HG03039 (cell line): ENCODE measurements around the gene NADK.
"Not testable (repeated sequence)": the region's sequence is repeated elsewhere in the genome, so short reads cannot be mapped to it uniquely, and the experiment has no call there.

Experiments used
- ATAC-seq: cut with Tn5 transposase; IDR thresholded peaks from one replicate; pipeline ENCODE4 v1.9.1; 2021; ENCODE audit warnings: mild to moderate bottlenecking, moderate library complexity; ENCODE audit not compliant: unreplicated experiment

NADK gene

DNA sequence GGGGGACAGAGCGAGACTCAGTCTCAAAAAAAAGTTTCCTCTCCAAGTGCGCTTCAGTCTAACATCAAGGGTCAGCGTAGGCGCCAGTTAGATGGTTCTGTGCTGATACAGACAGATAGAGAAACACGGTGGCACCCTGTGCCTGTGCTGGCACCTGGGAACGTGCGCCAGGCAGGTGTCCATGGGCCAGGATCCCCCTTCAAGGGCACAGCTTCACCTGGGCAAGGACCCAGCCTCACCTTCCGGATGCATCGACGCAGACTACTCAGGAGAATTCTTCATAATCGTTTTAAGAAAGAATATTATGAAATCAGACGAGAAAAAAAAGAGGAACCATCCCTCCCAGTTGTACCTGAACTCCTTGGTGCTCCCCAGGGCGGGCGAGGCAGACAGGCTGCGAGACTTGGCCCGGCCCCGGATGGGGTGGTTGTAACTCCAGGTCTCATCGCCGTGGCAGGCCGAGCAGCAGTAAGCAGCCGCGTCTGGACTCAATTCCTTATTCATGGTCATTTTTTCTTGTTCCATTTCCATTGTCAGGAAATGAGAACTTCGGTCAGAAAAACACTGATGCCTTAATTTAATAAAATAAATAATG, 13.3 kb downstream of the NADK start:
- no peak for ATAC-seq

DNA sequence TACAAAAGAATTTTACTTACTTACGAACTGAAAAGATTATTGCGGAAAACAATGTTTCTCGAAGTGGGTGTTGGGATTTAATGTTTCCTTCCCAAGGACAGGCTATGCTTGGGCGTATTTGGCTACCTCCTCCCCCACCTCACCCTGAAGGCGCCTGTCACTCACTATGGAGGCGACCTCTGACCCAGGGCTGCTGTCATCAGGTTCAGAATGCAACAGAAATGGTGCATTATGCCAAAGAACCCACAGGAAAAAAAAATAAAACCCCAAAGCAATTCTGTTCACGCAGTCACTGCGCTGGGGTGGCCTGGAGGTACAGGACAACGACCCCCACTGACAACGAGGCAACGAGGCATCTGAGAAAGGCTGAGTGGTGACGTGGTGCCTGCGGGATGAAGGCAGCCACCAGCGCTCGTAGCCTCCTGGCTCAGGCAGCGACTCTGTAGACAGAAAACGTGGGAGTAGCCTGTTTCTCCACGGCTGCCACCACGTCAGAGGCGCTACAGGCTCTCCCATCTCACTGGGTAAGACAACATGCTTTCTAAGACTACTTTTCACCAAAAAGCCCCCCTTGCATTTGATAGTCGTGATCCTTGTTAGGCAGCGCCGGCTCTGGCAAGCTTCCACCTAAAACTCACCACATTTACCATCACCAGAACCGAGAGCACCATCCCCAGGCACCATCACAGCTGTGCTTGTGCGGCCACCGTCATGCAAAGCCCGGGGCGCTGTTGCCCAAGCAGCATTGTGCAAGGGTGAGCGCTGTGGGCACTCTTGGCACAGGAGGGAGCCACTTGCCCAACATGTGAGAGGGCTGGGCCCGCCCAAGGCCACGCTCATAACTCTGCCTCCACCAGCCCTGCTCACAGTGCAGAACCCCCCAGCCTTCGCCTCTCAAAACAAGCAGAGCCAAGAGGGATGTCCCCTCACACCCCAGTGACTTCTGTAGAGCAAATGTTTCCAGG, 14.3 kb downstream of the NADK start:
- ATAC-seq = no peak

DNA sequence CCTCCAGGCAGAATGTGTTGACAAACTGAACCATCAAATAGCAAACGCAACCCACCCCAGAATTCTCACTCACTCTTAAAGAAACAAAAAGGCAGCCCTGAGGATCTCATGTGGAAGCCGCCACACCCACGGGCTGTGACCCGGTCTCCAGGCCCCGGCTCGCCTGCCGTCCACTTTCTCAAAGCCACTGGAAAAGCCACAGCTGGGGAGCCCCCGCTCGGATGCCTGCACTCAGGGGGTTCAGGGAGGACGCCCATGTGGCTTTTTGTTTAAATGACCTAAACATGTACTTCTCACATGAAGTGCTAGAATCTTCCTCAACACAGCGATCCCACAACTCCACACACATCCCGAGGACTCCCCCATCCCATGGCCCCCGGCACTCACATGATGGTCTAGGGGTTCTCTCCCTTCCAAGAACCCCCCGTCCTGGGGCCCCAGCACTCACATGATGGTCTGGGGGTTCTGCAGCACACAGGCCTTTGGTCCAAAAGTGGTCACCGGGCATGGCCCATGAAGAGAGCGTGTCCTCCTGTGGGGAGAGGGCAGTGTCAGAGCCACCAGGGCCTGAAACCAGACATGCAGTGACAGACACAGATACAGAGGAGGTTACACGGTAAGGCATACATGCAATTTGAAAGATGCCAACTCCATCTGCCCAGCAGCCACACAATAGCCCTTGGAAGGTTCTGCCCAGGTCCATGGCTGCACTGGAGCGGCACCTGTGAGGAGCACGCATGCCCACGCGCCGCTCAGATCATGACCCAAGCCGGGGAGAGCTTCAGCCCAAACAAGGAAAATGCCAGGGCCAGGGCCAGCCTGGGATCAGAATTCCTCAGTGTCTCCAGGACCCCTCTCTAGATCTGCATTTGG, 16.5 kb downstream of the NADK start:
- no peak for ATAC-seq

DNA sequence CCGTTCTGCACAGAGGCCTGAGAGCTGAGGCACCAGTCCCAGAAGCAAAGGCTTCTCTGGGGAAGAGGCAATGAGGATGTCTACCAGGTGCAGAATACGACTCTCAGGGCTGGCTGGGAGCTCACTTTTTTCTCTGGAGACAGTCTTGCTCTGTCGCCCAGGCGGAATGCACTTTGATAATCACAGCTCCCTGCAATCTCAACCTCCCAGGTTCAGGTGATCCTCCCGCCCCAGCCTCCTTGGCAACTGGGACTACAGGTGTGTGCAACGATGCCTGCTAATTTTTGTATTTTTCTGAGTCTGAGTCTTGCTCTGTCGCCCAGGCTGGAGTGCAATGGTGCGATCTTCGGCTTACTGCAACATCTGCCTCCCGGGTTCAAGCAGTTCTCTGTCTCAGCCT, 17.6 kb downstream of the NADK start:
- no peak for ATAC-seq

DNA sequence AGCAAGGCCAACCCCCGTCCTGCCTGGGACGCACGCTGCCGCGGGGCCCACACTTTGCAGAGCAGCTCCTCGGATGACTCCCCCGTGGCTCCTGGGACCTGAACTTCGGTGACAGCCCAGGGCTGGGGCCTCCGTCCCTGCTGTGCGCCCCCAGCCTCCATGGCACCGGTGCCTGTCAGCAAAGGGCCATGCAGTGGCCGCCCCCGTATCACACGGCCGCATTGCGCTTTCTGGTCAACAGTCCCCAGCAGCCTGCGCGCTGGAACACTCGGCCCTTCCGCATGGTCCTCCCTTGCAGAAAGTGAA, 18.0 kb downstream of the NADK start:
- no peak for ATAC-seq

DNA sequence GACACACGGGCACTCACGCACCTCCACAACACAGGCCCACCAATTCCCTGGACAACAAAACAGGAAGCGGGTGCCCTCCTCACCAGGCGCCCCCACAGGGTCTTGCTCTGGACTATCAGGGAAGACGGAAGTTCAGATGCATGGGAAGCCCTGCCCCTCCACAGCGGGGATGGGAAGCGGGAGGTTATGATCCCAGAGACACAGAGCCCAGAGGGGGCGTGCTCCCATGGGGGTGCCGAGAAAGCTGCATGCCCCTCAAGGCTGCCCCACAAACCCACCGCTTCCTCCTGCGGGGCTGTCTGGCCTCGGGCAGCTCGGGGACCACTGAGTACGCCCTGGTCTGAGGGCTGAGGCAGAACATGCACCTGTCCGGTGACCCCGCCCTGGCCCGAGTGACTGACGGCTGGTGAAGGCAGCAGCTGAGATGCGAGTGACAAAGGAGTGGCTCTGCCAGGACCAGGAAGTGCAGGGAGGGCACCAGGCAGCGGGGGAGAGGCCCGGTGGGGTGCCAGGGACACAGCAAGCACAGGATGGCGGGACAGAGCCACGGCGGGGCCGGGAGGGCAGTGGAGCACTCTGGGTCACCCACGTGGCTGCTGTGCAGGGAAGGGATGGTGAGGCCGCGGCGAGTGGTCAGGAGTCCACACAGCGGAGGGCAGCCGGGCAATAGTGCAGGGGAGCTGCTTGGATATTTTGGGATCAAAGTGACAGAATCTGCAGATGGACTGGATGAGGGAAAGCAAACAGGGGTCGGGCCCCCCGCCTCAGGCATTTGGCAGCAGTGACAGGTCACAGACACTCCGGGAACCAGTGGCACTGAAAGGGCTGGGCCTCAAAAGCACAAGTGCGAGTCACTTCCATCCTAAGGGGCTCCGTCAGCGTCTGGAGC, 18.6 kb downstream of the NADK start:
- ATAC-seq = no peak

DNA sequence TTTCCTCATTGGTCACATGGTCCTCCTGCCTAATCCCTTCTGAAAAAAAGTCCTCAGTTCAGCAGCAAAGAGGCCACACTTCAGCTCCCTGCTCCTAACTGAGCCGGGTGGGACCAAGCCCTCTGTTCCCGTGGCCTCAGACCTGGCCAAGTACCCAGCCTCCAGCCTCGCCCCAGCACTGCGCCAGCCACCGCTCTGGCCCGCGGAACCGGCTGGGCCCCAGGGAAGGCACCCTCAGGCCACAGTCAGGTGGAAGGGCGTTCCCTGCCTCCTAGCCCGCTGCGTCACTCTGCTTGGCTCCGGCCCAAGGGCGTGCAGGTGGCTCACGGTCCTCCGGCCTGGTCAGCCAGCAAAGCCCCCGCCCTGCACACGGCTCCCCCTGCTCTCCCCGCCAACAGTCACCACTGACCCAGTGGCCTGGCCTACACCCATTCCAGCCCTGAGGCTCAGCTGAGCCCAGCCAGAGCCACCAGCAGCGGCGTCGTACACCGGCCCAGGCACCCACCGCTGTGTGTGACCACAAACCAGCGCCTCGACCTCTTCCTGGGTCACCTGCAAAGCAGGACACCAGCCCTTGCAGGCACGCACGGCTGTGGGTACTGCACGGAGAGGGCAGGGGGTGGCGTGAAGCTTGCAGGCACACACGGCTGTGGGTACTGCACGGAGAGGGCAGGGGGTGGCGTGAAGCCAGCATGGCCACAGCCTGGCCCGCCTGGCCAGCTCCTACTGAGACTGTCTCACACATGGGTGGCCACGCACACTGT, 19.4 kb downstream of the NADK start:
- ATAC-seq = no peak

DNA sequence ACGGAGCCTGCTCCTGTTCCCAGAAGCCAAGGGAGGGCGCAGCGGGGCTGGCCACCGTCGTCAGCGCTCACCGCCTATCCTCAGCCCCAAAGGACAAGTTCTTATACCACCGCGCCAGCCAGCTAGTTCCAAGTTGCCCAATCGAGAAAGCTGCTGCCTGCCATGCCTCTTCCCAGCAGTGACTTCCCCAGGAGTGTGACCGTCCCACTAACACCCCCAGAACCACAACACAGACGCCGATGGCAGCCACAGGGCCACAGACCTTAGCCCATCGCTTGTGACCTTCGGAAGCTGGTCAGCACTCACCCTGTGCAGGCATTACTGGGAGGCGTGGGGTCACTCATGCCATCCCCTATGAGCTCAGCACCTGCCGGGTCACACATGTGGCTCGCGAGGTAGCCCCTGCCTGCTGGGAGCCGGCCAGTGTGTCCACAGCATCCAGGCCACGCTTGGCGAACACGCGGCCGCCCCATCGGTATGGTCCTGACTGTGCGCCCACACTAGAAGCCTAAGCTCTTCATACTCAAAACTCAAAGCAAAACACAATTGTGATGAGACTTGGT, 20.1 kb downstream of the NADK start:
- no peak for ATAC-seq

DNA sequence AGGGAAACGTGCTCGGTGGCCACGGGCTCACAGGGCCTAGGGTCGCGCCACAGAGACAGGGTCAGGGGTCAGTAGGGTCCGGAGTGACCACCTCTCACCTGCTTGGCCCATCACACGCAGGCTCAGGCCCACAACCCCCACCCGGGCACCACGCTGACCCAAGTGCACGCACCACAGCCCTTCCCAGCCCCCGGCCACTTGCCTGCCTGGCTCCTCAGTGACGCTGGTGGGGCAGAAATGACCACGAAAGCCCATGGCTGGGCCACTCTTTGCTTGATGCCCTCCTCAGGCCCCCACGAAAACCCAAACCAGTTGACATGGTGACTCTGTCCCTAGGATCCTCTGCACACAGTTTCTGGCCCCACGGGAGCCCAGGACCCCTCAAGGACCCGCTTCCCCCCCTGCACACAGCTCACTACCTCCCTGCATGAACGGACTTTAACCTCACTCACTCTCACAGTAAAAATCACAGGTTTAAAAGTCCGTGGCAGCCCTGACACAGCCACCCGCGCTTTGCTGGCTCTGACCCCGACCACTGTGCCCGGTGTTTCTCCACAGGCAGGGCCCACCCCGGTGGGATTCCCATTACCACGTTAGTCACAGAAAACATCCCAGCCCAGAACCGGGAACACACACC, 20.7 kb downstream of the NADK start:
- ATAC-seq = no peak

DNA sequence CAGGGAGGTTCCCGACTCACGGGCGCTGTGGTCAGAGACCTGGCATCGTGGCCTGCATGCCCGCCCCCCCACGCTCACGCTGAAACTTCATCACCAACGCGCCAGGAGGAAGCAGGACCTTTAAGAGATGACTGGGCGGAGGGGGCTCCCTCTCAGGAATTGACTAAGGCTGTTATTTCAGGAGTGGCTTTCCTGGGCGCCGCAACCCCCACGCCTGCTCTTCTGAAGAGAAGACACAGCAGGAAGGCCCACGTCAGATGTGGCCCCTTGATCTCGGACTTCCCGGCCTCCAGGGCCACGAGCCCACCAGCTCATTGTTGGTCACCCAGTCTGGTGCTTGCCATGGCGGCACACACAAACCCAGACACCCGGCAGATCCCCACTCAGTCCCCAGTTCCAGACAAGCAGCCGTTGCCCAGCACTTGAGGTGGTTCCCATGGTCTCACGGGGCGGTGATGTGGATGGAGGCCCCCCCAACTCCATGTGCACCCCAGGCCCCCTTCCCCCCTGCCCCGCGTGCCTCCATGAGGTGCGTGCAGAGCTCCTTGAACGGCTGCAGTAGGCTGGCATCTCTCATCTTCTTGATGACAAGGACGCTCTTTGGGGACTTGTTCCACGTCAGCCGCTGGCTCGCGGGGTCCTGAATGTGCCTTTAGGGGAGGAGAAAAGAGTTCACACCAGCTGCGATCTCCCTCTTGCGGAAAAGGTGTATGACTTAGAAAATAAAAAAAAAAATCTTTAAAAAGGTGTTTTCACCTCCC, 21.4 kb downstream of the NADK start:
- ATAC-seq = no peak

DNA sequence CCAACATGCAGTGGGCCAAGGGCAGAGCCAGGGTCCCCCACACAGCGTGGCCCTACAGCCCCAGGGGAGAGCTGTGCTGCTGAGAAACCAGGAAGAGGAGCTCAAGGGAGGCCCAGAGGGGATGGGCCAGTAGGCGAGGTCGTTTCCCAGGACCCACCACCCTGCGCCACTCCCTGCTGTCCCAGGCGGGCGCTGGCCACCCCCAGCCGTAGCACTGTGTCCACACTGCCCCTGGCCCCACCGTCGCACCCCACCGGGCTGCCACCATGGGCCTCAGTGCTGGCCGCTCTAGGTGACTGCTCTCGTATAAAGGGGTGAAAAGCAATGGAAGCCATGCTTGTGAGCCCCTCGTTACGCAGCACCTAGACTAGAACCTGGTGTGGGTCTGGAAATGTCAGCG, 22.4 kb downstream of the NADK start:
- ATAC-seq = no peak

DNA sequence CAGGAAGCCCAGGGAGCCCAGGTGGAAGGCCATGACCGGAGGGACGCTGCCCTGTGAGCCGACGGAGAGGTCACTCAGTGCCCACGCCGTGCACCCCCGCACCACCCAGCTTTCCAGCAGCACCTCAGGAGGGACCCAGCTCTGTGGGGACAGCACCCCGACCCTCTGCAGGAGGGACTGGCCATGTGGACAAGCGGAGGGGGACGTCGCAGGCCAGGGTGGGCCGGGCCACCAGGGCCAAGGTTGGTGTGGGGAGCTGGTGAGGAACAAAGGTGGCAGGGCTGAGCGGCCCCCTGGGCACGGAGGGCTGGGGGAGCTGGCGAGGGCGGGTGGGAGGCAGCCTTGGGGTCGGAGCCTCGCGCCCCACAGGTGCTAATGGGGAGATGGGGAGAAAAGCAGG, 22.8 kb downstream of the NADK start:
- ATAC-seq = no peak

DNA sequence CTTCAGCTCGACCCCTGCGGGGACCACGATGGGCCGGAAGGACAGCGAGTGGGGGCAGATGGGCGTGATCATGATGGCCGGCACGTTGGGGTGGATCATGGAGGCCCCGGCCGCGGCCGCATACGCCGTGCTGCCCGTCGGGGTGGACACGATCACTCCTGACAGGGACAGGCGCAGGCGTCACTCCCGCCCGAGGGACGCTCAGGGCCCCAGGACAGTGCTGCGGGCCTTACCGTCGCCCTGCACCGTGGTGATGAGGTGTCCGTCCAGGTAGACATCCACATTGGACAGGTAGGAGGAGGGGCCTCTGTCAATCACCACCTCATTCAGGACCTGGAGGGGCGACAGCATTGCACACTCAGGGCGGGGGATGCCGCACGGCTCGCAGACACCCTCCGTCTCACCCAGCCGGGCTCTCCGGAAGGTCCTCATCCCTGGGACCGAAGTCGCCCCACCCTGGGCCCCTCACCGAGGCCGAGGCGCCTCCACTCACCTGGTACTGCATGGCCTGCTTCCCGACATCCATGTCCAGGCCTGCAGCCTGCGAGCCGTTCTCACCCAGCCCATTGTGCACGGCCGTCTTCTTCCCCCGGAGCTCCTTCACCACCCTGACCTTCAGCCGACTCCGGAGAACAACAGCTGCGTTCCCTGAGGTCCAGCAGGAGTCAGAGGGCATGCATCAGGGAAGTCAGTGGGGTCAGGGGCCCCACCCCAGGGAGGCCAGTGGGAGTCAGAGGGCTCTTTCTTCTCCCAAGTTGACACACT, 24.0 kb downstream of the NADK start:
- ATAC-seq = no peak

DNA sequence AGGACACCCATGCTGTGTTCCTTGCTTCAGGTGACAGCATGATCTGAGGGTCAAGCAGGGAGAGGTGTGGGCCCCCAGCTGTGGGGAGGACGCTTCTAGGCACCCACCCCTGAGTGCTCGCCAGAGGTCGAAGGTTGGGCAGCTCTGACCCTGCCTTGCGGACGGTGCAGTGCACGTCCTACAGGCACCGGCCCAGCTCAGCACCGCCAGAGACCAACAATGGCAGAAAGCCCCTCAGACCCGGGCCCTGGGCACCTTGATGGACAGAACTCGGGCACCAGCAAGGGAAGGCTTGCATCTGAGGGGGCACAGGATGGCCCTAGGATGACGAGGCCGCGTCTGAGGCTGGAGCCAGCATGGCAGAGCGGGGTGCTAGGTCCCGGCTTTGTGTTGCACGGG, 24.7 kb downstream of the NADK start:
- ATAC-seq = no peak

DNA sequence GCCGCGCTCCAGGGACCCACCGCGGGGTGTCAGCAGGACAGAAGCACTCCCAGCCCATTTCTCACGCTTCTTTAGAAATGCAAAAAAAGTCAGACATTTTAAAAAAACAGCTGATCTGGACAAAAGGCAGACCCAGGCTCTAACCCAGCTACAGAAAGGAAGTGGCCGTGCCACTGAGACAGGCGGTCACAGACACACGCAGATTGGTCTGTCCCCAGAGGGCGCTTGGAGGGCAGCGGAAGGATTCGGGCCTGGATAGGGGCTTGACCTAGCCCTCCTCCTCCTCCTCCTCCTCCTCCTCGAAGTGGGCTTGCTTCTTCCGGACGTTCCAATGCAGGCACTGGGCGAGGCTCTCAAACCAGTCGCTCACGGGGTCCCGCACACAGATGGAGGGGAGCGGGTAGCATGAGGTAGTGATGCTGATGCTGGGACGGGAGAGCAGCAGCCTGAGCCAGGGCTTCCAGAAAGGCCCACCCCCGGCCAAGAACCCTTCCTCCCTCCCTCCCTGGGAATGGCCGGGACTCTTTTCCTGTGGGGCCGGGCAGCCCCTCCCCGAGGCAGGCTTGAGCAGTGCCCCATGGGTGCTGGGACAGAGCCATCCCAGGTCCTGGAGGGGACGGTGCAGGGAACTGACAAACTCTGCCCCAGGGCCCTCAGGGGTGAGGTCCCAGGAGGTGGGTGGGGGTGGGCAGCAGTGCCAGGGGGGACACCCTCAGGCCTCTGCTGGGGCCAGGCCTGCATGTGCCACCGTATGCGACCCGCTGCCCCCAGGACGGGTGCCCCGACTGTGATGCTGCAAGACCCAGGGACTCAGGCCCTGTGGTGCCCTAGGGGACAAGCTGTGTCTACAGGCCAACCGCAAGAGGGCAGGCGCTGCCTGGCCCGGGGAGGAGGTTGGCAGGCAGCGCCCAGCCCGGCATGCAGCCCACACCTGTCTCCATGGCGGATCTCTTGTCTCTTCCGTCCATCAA, 25.3 kb downstream of the NADK start:
- no peak for ATAC-seq

DNA sequence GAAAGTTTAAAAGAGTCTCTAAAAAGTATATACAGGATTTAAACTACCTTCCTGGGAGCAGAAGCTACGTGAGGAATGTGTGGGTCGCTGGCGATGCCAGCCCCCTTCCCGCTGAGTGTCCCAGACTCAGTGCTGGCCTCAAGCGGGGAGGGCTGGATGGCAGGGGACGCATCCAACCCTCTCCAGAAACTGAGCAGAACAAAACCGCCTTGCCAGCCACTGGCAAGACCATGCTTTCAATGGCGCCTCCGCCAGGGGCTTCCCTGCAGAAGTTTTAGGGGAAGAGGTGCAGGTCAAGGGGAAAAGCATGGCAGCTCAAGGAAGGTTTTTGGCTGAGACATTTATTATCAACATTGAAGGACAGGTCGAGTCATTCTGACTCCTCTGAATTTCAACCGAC, 26.1 kb downstream of the NADK start:
- ATAC-seq = no peak

DNA sequence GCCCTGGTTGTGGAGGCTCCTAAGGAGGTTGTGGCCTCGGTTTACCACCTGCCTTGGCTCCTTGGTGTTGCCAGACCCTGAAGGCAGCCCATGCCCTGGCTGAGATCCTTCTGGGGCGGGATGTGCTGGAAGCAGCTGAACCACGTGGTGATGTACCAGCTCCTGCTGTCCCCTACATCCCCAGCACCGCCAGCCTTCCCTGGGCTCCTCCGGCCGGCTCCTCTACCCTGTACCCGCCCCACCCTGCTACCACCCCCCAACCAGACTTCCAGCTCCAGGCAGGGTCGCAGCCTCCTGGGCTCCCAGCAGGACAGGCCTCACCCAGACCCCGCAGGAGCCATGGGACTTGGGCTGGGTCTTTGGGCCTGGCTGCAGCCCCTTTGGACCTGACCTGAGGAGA, 28.3 kb downstream of the NADK start:
- ATAC-seq = not testable (repeated sequence)
